ENCODE data around the gene PPFIA4.

GRCh38 chr1:203065191-203065590, 38.9 kb downstream of the PPFIA4 start:
- TF ChIP-seq CTCF (IDR thresholded peaks at IDR 0.05; ENCODE audit: borderline replicate concordance, extremely low read depth, low read length, poor library complexity, severe bottlenecking) (no peak), EZH2 (IDR thresholded peaks at IDR 0.05; ENCODE audit: borderline replicate concordance, low read depth, low read length, severe bottlenecking) (no peak)

Data from DND-41 (cell line).